NOMO-1 (cell line): ENCODE measurements around the gene PRR23E.

Experiments used
- DNase-seq, 2 experiments: peaks; one replicate each; lab custom pipeline; 2025; ENCODE audit not compliant: unreplicated experiment in 2 of 2; lab: John Stamatoyannopoulos, UW

The PRR23E gene

GRCh38 chr3:127192576-127193232 is at the start of gene PRR23E:
PRR23E (plus strand) TSS chr3:127193131; CDS start chr3:127196686, 3,555 bp downstream.
- DNase-seq, result no peak

GRCh38 chr3:127143172-127143571 is 49.8 kb upstream of the PRR23E start:
- DNase-seq, result no peak

GRCh38 chr3:127144631-127145030 is 48.3 kb upstream of the PRR23E start:
- DNase-seq, result no peak

- no peak for DNase-seq
Measured at GRCh38 chr3:127145266-127145665, 47.7 kb upstream of the PRR23E start.

- DNase-seq, result no peak
Measured at GRCh38 chr3:127147291-127147885, 45.5 kb upstream of the PRR23E start.

GRCh38 chr3:127149621-127150310 is 43.2 kb upstream of the PRR23E start:
- DNase-seq, result no peak

- no peak for DNase-seq
Measured at GRCh38 chr3:127150513-127151250, 42.2 kb upstream of the PRR23E start.

- no peak for DNase-seq
Measured at GRCh38 chr3:127151251-127151564, 41.7 kb upstream of the PRR23E start.

- no peak for DNase-seq
Measured at GRCh38 chr3:127151992-127152650, 40.8 kb upstream of the PRR23E start.

GRCh38 chr3:127152684-127153505 is 40.0 kb upstream of the PRR23E start:
- DNase-seq, result no peak

- DNase-seq, result no peak
Measured at GRCh38 chr3:127153506-127153815, 39.5 kb upstream of the PRR23E start.

- no peak for DNase-seq
Measured at GRCh38 chr3:127156338-127157050, 36.4 kb upstream of the PRR23E start.

GRCh38 chr3:127157171-127157828 is 35.6 kb upstream of the PRR23E start:
- no peak for DNase-seq

- DNase-seq, result no peak
Measured at GRCh38 chr3:127158614-127159229, 34.2 kb upstream of the PRR23E start.

GRCh38 chr3:127159543-127159942 is 33.4 kb upstream of the PRR23E start:
- no peak for DNase-seq

GRCh38 chr3:127161236-127161635 is 31.7 kb upstream of the PRR23E start:
- DNase-seq, result no peak

- DNase-seq, result no peak
Measured at GRCh38 chr3:127161973-127162579, 30.9 kb upstream of the PRR23E start.

GRCh38 chr3:127162947-127163645 is 29.8 kb upstream of the PRR23E start:
- DNase-seq, result no peak
